ENCODE data around the gene ADM2. TPM values are rescaled to one million over a fixed set of nuclear protein-coding genes. Genes with fewer than 3 reads are reported as not detected.

The ADM2 gene
- total and polyA plus RNA-seq, 2 of the 13 experiments (the other 11 are each of a cell fraction or from before 2014, with no cell fraction given) = 1.2 to 3.0 TPM

DNA sequence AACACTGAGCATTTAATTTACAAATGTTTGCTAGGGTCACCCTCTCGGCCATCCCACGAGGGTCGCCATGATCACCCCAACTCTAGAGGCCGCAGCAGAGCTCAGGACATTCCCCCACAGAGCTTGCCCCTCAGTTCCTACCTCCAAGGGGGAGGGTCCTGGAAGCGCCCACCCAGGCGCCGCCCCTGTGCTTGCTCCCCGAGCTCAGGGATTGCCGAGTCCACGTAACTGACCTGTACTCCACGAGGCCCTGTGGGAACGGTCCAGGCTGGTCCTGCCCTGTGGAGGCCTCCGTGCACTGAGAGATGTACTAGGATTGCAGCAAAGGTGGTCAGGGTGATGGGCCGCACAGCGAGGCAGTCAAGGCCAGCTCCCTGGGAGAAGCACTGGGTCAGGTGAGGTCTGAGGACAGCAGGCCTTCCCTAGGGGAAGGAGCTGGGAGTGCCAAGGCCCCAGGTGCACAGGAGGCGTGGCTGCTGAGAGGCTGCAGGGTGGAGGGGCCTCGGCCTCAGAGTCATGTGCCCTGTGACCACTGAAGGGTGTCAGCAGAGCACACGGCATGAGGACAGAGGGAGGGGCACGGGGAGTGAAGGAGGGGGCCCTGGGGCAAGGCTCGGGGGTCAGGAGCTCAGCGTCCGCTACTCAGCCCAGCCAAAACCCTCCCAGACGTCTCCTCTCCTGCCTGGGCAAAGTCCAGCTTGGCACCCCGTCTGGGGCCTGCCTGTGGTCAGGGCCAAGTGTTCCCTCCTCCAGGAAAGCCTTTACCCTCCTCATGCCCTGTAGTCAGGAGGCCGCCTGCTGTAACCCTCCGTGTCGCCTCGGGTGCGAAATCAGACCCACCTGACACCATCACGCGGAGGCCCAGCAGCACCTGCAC, 2.9 kb downstream of the ADM2 start:
- H3K4me2 ChIP-seq (ENCODE audit: low read depth, low read length) = no peak overlapping the region
- H3K9me3 ChIP-seq (ENCODE audit: low read length) = no peaks in the 10 kb centered on the region
- H2AFZ ChIP-seq (ENCODE audit: low read length) = no peak overlapping the region
- no peak overlapping the region for H3K27ac ChIP-seq (ENCODE audit: extremely low read length, insufficient read depth, low read length)
- H3K4me3 ChIP-seq (replicated peaks in 1 of 3; ENCODE audit: insufficient read depth in 1 of 3, low read depth in 2 of 3, low read length in 3 of 3) = no peak overlapping the region
- intact Hi-C loops (cut with micrococcal nuclease; ENCODE audit: unreplicated experiment) (no loop called here), in situ Hi-C loops (cut with HindIII; ENCODE audit: extremely low pct_ligation_motif_present, low pct_unique_long_range_greater_than_20kb) (no loop called here)
- FAIRE-seq (no peak), DNase-seq (ENCODE audit: low spot score) (no peak), ATAC-seq (no peak)
- peaks cover 66% of the 10 kb centered on the region for H3K4me1 ChIP-seq (ENCODE audit: insufficient read depth, low read length)
- no peaks in the 10 kb centered on the region; the same call in 1 of the 2 replicates for H4K20me1 ChIP-seq (ENCODE audit: insufficient read depth, low read length)
- WGBS (ENCODE audit: low lambda C conversion rate) = 80% methylated on average over 14 of the region's 31 CpGs
- TSS peak; percentile 53 for BruUV-seq (replicated peaks)
- CTCF ChIA-PET (ENCODE audit: low intra/inter-chr PET ratio, low total read pairs) = no interaction called here
- peaks cover 0 to 4% of the 10 kb centered on the region in 2 experiments; a peak in 1 of 5 replicates for H3K27me3 ChIP-seq (ENCODE audit: control insufficient read depth in 1 of 2, insufficient read depth in 2 of 2, low read length in 2 of 2)
- POLR2A ChIA-PET = interaction anchor here (0.9 to 2.2 kb wide), 5 partner anchors 10 to 85 kb away, joined by 3 to 12 read pairs (median 3); partner anchors contain the start of gene SCO2
- no peaks in the 10 kb centered on the region for H3K36me3 ChIP-seq (replicated peaks in 1 of 2; ENCODE audit: control insufficient read depth in 1 of 2, insufficient read depth in 2 of 2, low read length in 2 of 2)
- H3K9ac ChIP-seq (ENCODE audit: insufficient read depth, low read depth, low read length) = no peak overlapping the region
- H3K79me2 ChIP-seq (ENCODE audit: insufficient read depth, low read length) = no peaks in the 10 kb centered on the region
- TF ChIP-seq SALL2 (CRISPR knock-in tag; IDR thresholded peaks at IDR 0.05) (0 out of 2 replicates have a peak, but pooled peaks have one; percentile 1), ZSCAN31 (CRISPR knock-in tag; IDR thresholded peaks at IDR 0.05; ENCODE audit: low read depth) (no peak), ADNP (CRISPR knock-in tag; IDR thresholded peaks at IDR 0.05) (no peak), NCOA1 (CRISPR knock-in tag; IDR thresholded peaks at IDR 0.05) (no peak), WIZ (CRISPR knock-in tag; IDR thresholded peaks at IDR 0.05) (no peak), ZFX (CRISPR knock-in tag; IDR thresholded peaks at IDR 0.05; ENCODE audit: low read depth) (peak; percentile 25; the same call in 1 of the 2 replicates), GABPB1 (CRISPR knock-in tag; IDR thresholded peaks at IDR 0.05) (peak; percentile 17; the same call in 1 of the 2 replicates), POLR2A (IDR thresholded peaks at IDR 0.05; ENCODE audit: insufficient read depth in 1 of 2, low read depth in 2 of 2, low read length in 2 of 2) (peak in 1 of 2 experiments; percentile 21; a peak in 1 of 4 replicates), TARDBP (CRISPR knock-in tag; IDR thresholded peaks at IDR 0.05) (no peak), PAF1 (CRISPR knock-in tag; IDR thresholded peaks at IDR 0.05) (0 out of 2 replicates have a peak, but pooled peaks have one; percentile 57)
- TF ChIP-seq, protein P1, sequence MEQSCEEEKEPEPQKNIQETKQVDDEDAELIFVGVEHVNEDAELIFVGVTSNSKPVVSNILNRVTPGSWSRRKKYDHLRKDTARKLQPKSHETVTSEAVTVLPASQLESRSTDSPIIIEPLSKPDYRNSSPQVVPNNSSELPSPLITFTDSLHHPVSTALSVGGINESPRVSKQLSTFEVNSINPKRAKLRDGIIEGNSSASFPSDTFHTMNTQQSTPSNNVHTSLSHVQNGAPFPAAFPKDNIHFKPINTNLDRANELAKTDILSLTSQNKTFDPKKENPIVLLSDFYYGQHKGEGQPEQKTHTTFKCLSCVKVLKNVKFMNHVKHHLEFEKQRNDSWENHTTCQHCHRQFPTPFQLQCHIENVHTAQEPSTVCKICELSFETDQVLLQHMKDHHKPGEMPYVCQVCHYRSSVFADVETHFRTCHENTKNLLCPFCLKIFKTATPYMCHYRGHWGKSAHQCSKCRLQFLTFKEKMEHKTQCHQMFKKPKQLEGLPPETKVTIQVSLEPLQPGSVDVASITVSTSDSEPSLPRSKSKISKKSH (CRISPR knock-in tag; IDR thresholded peaks at IDR 0.05; ENCODE audit: borderline replicate concordance) = 0 out of 2 replicates have a peak, but pooled peaks have one; percentile 17
- TF ChIP-seq, protein P2, sequence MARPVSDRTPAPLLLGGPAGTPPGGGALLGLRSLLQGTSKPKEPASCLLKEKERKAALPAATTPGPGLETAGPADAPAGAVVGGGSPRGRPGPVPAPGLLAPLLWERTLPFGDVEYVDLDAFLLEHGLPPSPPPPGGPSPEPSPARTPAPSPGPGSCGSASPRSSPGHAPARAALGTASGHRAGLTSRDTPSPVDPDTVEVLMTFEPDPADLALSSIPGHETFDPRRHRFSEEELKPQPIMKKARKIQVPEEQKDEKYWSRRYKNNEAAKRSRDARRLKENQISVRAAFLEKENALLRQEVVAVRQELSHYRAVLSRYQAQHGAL (CRISPR knock-in tag; IDR thresholded peaks at IDR 0.05; ENCODE audit: not compliant biosample characterization) = no peak
- TF ChIP-seq, protein P3, sequence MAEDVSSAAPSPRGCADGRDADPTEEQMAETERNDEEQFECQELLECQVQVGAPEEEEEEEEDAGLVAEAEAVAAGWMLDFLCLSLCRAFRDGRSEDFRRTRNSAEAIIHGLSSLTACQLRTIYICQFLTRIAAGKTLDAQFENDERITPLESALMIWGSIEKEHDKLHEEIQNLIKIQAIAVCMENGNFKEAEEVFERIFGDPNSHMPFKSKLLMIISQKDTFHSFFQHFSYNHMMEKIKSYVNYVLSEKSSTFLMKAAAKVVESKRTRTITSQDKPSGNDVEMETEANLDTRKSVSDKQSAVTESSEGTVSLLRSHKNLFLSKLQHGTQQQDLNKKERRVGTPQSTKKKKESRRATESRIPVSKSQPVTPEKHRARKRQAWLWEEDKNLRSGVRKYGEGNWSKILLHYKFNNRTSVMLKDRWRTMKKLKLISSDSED (CRISPR knock-in tag; IDR thresholded peaks at IDR 0.05) = no peak
- TF ChIP-seq, protein P4, sequence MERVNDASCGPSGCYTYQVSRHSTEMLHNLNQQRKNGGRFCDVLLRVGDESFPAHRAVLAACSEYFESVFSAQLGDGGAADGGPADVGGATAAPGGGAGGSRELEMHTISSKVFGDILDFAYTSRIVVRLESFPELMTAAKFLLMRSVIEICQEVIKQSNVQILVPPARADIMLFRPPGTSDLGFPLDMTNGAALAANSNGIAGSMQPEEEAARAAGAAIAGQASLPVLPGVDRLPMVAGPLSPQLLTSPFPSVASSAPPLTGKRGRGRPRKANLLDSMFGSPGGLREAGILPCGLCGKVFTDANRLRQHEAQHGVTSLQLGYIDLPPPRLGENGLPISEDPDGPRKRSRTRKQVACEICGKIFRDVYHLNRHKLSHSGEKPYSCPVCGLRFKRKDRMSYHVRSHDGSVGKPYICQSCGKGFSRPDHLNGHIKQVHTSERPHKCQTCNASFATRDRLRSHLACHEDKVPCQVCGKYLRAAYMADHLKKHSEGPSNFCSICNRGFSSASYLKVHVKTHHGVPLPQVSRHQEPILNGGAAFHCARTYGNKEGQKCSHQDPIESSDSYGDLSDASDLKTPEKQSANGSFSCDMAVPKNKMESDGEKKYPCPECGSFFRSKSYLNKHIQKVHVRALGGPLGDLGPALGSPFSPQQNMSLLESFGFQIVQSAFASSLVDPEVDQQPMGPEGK (CRISPR knock-in tag; IDR thresholded peaks at IDR 0.05) = peak; percentile 18; the same call in 1 of the 2 replicates
- TF ChIP-seq, protein P5, sequence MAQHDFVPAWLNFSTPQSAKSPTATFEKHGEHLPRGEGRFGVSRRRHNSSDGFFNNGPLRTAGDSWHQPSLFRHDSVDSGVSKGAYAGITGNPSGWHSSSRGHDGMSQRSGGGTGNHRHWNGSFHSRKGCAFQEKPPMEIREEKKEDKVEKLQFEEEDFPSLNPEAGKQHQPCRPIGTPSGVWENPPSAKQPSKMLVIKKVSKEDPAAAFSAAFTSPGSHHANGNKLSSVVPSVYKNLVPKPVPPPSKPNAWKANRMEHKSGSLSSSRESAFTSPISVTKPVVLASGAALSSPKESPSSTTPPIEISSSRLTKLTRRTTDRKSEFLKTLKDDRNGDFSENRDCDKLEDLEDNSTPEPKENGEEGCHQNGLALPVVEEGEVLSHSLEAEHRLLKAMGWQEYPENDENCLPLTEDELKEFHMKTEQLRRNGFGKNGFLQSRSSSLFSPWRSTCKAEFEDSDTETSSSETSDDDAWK (CRISPR knock-in tag; IDR thresholded peaks at IDR 0.05) = no peak
- TF ChIP-seq, protein P6, sequence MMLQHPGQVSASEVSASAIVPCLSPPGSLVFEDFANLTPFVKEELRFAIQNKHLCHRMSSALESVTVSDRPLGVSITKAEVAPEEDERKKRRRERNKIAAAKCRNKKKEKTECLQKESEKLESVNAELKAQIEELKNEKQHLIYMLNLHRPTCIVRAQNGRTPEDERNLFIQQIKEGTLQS (CRISPR knock-in tag; IDR thresholded peaks at IDR 0.05) = no peak

All from HepG2 (cell line).